HEK293 (cell line): Measurements from ENCODE around the gene ARHGAP10.

ENCODE experiments used
- CTCF ChIA-PET: fragments of 350-600 bp; formaldehyde crosslinking; extraction: SDS; loops from one replicate; lab custom pipeline; 2021; ENCODE audit warnings: antibody characterized with exemption; lab: Yijun Ruan, JAX
- POLR2A ChIA-PET: fragments of 300-600 bp; formaldehyde crosslinking; extraction: SDS; loops from one replicate; lab custom pipeline; 2020; ENCODE audit warnings: antibody characterized with exemption, inconsistent platforms; lab: Yijun Ruan, JAX
- H3K27ac ChIP-seq: fragments of 200-500 bp; sonication (Bioruptor generic); 2 replicates; pipeline ENCODE4 v1.5.1; 2014; ENCODE audit warnings: low read depth, low read length, control low read depth, inconsistent platforms; ENCODE audit errors: extremely low read depth
- H3K36me3 ChIP-seq, 2 experiments: fragments of 200-500 bp in 1 of 2; sonication (Bioruptor generic) in 1 of 2; 1 replicate in 1 of 2; 2 replicates in 1 of 2; pipeline ENCODE4 v1.5.1; 2014 to 2017; ENCODE audit warnings: inconsistent platforms in 2 of 2, low read length in 2 of 2; ENCODE audit not compliant: control insufficient read depth in 2 of 2, insufficient read depth in 1 of 2
- H3K4me1 ChIP-seq: fragments of 200-500 bp; sonication (Bioruptor generic); 2 replicates; pipeline ENCODE4 v1.5.1; 2014; ENCODE audit warnings: mild to moderate bottlenecking, low read length, inconsistent platforms; ENCODE audit not compliant: control insufficient read depth, insufficient read depth
- H3K4me3 ChIP-seq: 2 replicates; pipeline ENCODE4 v1.5.1; 2011; ENCODE audit warnings: low read depth, mild to moderate bottlenecking, control low read depth, low read length, moderate library complexity
- H3K9me3 ChIP-seq: fragments of 200-500 bp; sonication (Bioruptor generic); 2 replicates; pipeline ENCODE4 v1.5.1; 2014; ENCODE audit warnings: low read depth, low read length, inconsistent platforms; ENCODE audit not compliant: control insufficient read depth, insufficient read depth
- GLIS2 ChIP-seq: fragments of 450-650 bp; formaldehyde crosslinking; IDR thresholded peaks from 2 replicates; pipeline ENCODE4 v1.5.1; 2016; ENCODE audit warnings: missing biosample characterization, missing genetic modification characterization
- HOXA7 ChIP-seq: sonication (generic); formaldehyde crosslinking; IDR thresholded peaks from 2 replicates; pipeline ENCODE4 v1.8.1; 2022; ENCODE audit warnings: missing genetic modification reagents, borderline replicate concordance
- KLF7 ChIP-seq: fragments of 450-650 bp; formaldehyde crosslinking; IDR thresholded peaks from 2 replicates; pipeline ENCODE4 v1.5.1; 2016; ENCODE audit warnings: missing biosample characterization, missing genetic modification characterization, borderline replicate concordance
- OVOL3 ChIP-seq: fragments of 450-650 bp; formaldehyde crosslinking; IDR thresholded peaks from 2 replicates; pipeline ENCODE4 v1.5.1; 2016; ENCODE audit warnings: missing biosample characterization, missing genetic modification characterization
- PRDM1 ChIP-seq: fragments of 450-650 bp; formaldehyde crosslinking; IDR thresholded peaks from 2 replicates; pipeline ENCODE4; 2016; ENCODE audit warnings: missing biosample characterization, missing genetic modification characterization
- SALL2 ChIP-seq: fragments of 450-650 bp; formaldehyde crosslinking; IDR thresholded peaks from 2 replicates; pipeline ENCODE4 v1.5.0; 2017; ENCODE audit warnings: missing biosample characterization, mild to moderate bottlenecking, missing genetic modification characterization, borderline replicate concordance
- SCRT1 ChIP-seq: fragments of 450-650 bp; formaldehyde crosslinking; IDR thresholded peaks from 2 replicates; pipeline ENCODE4 v1.5.1; 2016; ENCODE audit warnings: missing biosample characterization, missing genetic modification characterization, borderline replicate concordance
- ZBTB11 ChIP-seq: fragments of 450-650 bp; formaldehyde crosslinking; conservative IDR thresholded peaks from 2 replicates; pipeline ENCODE4 v1.5.1; 2016; ENCODE audit warnings: low read depth, missing biosample characterization, missing genetic modification characterization
- ZBTB26 ChIP-seq: fragments of 450-650 bp; formaldehyde crosslinking; optimal IDR thresholded peaks from 2 replicates; pipeline ENCODE3; 2016; ENCODE audit warnings: missing biosample characterization, mild to moderate bottlenecking, missing genetic modification characterization
- ZFHX2 ChIP-seq: fragments of 450-650 bp; formaldehyde crosslinking; conservative IDR thresholded peaks from 2 replicates; pipeline ENCODE4 v1.5.1; 2016; ENCODE audit warnings: missing biosample characterization, missing genetic modification characterization
- ZNF10 ChIP-seq: fragments of 450-650 bp; formaldehyde crosslinking; IDR thresholded peaks from 2 replicates; pipeline ENCODE4 v1.5.1; 2017; ENCODE audit warnings: missing biosample characterization, missing genetic modification characterization
- ZNF239 ChIP-seq: fragments of 450-650 bp; formaldehyde crosslinking; IDR thresholded peaks from 2 replicates; pipeline ENCODE4 v1.5.1; 2016; ENCODE audit warnings: missing biosample characterization, missing genetic modification characterization
- ZNF248 ChIP-seq: fragments of 450-650 bp; formaldehyde crosslinking; IDR thresholded peaks from 2 replicates; pipeline ENCODE4 v1.5.1; 2017; ENCODE audit warnings: missing biosample characterization, missing genetic modification characterization
- ZNF274 ChIP-seq, 2 experiments: fragments of 200-500 bp in 1 of 2; fragments of 450-650 bp in 1 of 2; sonication (Bioruptor generic) in 1 of 2; formaldehyde crosslinking in 1 of 2; IDR thresholded peaks; 2 replicates each; pipeline versions ENCODE4 v1.5.1 to v1.6.1; 2014 to 2016; ENCODE audit warnings: borderline replicate concordance in 1 of 2, inconsistent platforms in 1 of 2, low read length in 1 of 2, missing biosample characterization in 1 of 2, missing genetic modification characterization in 1 of 2
- ZNF280C ChIP-seq: fragments of 450-650 bp; formaldehyde crosslinking; IDR thresholded peaks from 2 replicates; pipeline ENCODE4 v1.5.1; 2016; ENCODE audit warnings: missing biosample characterization, missing genetic modification characterization
- ZNF302 ChIP-seq: fragments of 450-650 bp; formaldehyde crosslinking; IDR thresholded peaks from 2 replicates; pipeline ENCODE4 v1.5.1; 2016; ENCODE audit warnings: missing biosample characterization, missing genetic modification characterization, low read depth
- ZNF391 ChIP-seq: fragments of 450-650 bp; formaldehyde crosslinking; IDR thresholded peaks from 2 replicates; pipeline ENCODE4 v1.5.1; 2016; ENCODE audit warnings: low read depth, missing biosample characterization, missing genetic modification characterization, borderline replicate concordance
- ZNF394 ChIP-seq: fragments of 450-650 bp; formaldehyde crosslinking; IDR thresholded peaks from 2 replicates; pipeline ENCODE4 v1.5.1; 2016; ENCODE audit warnings: missing biosample characterization, missing genetic modification characterization, mild to moderate bottlenecking, moderate library complexity, borderline replicate concordance
- ZNF426 ChIP-seq: fragments of 450-650 bp; formaldehyde crosslinking; IDR thresholded peaks from 2 replicates; pipeline ENCODE4 v1.5.1; 2017; ENCODE audit warnings: missing biosample characterization, missing genetic modification characterization, mild to moderate bottlenecking, inconsistent platforms, moderate library complexity
- ZNF473 ChIP-seq: fragments of 450-650 bp; formaldehyde crosslinking; IDR thresholded peaks from 2 replicates; pipeline ENCODE4 v1.5.1; 2017; ENCODE audit warnings: missing biosample characterization, missing genetic modification characterization
- ZNF514 ChIP-seq: fragments of 450-650 bp; formaldehyde crosslinking; IDR thresholded peaks from 2 replicates; pipeline ENCODE4 v1.5.1; 2016; ENCODE audit warnings: missing biosample characterization, missing genetic modification characterization
- ZNF596 ChIP-seq: fragments of 450-650 bp; IDR thresholded peaks from 2 replicates; pipeline ENCODE4 v1.5.0; 2018; ENCODE audit warnings: missing biosample characterization, mild to moderate bottlenecking, missing genetic modification characterization, moderate library complexity
- ZNF645 ChIP-seq: fragments of 450-650 bp; formaldehyde crosslinking; IDR thresholded peaks from 2 replicates; pipeline ENCODE4; 2016; ENCODE audit warnings: missing biosample characterization, missing genetic modification characterization
- ZNF664 ChIP-seq: fragments of 450-650 bp; formaldehyde crosslinking; IDR thresholded peaks from 2 replicates; pipeline ENCODE4 v1.5.1; 2016; ENCODE audit warnings: missing biosample characterization, missing genetic modification characterization
- ZXDB ChIP-seq: fragments of 450-650 bp; formaldehyde crosslinking; IDR thresholded peaks from 2 replicates; pipeline ENCODE4 v1.5.1; 2016; ENCODE audit warnings: missing biosample characterization, missing genetic modification characterization

The ARHGAP10 gene

GRCh38 chr4:148110169-148110568, 378.3 kb downstream of the ARHGAP10 start:
- TF ChIP-seq ZBTB11 (no peak), ZNF596 (tag by site-specific recombination) (no peak), ZNF274 (IDR thresholded peaks at IDR 0.05; ENCODE audit: low read length) (no peak), ZNF274 (tag by site-specific recombination; IDR thresholded peaks at IDR 0.05; ENCODE audit: borderline replicate concordance) (no peak), ZXDB (no peak), OVOL3 (tag by site-specific recombination) (no peak), ZNF473 (tag by site-specific recombination) (no peak), ZNF302 (tag by site-specific recombination) (no peak), ZNF664 (no peak), ZNF394 (tag by site-specific recombination) (no peak), ZNF239 (tag by site-specific recombination) (no peak), ZNF426 (tag by site-specific recombination) (no peak), ZNF248 (tag by site-specific recombination) (no peak), ZNF645 (tag by site-specific recombination) (no peak)
- TF ChIP-seq, all 188 proteins: peak for 0
- CTCF ChIA-PET = no interaction called here
- Histone ChIP-seq H3K4me3 (no peak overlapping the region), H3K36me3 (peaks cover 0 to 24% of the 10 kb centered on the region in 2 experiments; a peak in 2 of 3 replicates), H3K4me1 (no peaks in the 10 kb centered on the region), H3K27ac (no peak overlapping the region), H3K9me3 (no peaks in the 10 kb centered on the region)
- POLR2A ChIA-PET = no interaction called here

- POLR2A ChIA-PET = no interaction called here
- Histone ChIP-seq H3K4me1 (peaks cover 7% of the 10 kb centered on the region; the same call in 1 of the 2 replicates), H3K9me3 (no peaks in the 10 kb centered on the region), H3K36me3 (peaks cover 0 to 24% of the 10 kb centered on the region in 2 experiments; a peak in 2 of 3 replicates), H3K27ac (no peak overlapping the region), H3K4me3 (no peak overlapping the region)
- TF ChIP-seq ZNF391 (tag by site-specific recombination) = no peak
- TF ChIP-seq ZBTB26 (tag by site-specific recombination) = no peak
- TF ChIP-seq ZNF10 (tag by site-specific recombination) = no peak
- TF ChIP-seq ZNF280C (tag by site-specific recombination) = no peak
- no peak for TF ChIP-seq SCRT1 (tag by site-specific recombination)
- TF ChIP-seq PRDM1 = no peak
- no peak for TF ChIP-seq SALL2 (tag by site-specific recombination)
- TF ChIP-seq GLIS2 (tag by site-specific recombination) = no peak
- TF ChIP-seq KLF7 (tag by site-specific recombination) = no peak
- no peak for TF ChIP-seq ZNF514 (tag by site-specific recombination)
- no peak for TF ChIP-seq ZFHX2 (tag by site-specific recombination)
- TF ChIP-seq HOXA7 (CRISPR knock-in tag) = no peak
- CTCF ChIA-PET = interaction anchor here (0.7 kb wide), 1 partner anchor 93 kb away, joined by 3 read pairs; no protein-coding TSS in a partner anchor
Observed at GRCh38 chr4:148112231-148112982, 380.5 kb downstream of the ARHGAP10 start.
